ENCODE measurements around the gene CAMK4. TPM values are rescaled to one million over a fixed set of nuclear protein-coding genes. Genes with fewer than 3 reads are reported as not detected.

The CAMK4 gene
- total RNA-seq, 1 experiment from 2014 or later = 6.3 TPM

GRCh38 chr5:111261610-111262009 is 37.4 kb downstream of the CAMK4 start:
- no peaks in the 10 kb centered on the region for H3K79me2 ChIP-seq (ENCODE audit: insufficient read depth, low read length)
- no peaks in the 10 kb centered on the region for H4K20me1 ChIP-seq (ENCODE audit: control insufficient read depth, insufficient read depth, insufficient read length)
- H3K79me1 ChIP-seq (ENCODE audit: insufficient read depth, low read depth, low read length, poor library complexity, severe bottlenecking) = no peaks in the 10 kb centered on the region
- peaks cover 8% of the 10 kb centered on the region; the same call in 1 of the 2 replicates for H3K27me3 ChIP-seq (ENCODE audit: insufficient read depth, low read length)
- no peak overlapping the region for H2BK15ac ChIP-seq (ENCODE audit: low read depth, low read length)
- H3K18ac ChIP-seq (ENCODE audit: insufficient read length, low read depth, low read length) = no peak overlapping the region
- DNase-seq = no peak
- no peak overlapping the region for H3K9ac ChIP-seq (ENCODE audit: extremely low read depth, insufficient read length, low read length)
- Mint-ChIP-seq H3K27me3 (ENCODE audit: low read depth) (peaks cover 19% of the 10 kb centered on the region), H3K4me1 (peaks cover 0 to 3% of the 10 kb centered on the region in 2 experiments; a peak in 2 of 4 replicates), H3K36me3 (ENCODE audit: insufficient read depth in 1 of 3, low read depth in 3 of 3) (peaks cover 0 to 5% (median 0%) of the 10 kb centered on the region in 3 experiments; a peak in 2 of 7 replicates), H3K4me3 (no peak overlapping the region), H3K27ac (no peak overlapping the region), H3K9me3 (peaks cover 8% of the 10 kb centered on the region in 2 experiments; a peak in 4 of 5 replicates)
- H2AFZ ChIP-seq (ENCODE audit: low read length) = no peak overlapping the region
- H2BK12ac ChIP-seq (ENCODE audit: insufficient read length, low read depth, low read length) = no peak overlapping the region
- H3K56ac ChIP-seq (ENCODE audit: insufficient read length, low read depth, low read length) = no peak overlapping the region
- H2AK5ac ChIP-seq (ENCODE audit: insufficient read length, low read length) = no peak overlapping the region
- H3K4ac ChIP-seq (ENCODE audit: low read depth, low read length) = no peak overlapping the region
- no peak overlapping the region for H2BK120ac ChIP-seq (ENCODE audit: low read depth, low read length, poor library complexity, severe bottlenecking)
- no peak overlapping the region for H2BK20ac ChIP-seq (ENCODE audit: low read depth, low read length, poor library complexity, severe bottlenecking)
- TF ChIP-seq CTCF (conservative IDR thresholded peaks at IDR 0.05) = no peak
- no peaks in the 10 kb centered on the region for H3K9me3 ChIP-seq (ENCODE audit: control insufficient read depth, low read depth, low read length)
- H3K14ac ChIP-seq (ENCODE audit: insufficient read depth, low read length) = no peak overlapping the region
- no peak overlapping the region for H3K4me2 ChIP-seq (ENCODE audit: insufficient read depth, insufficient read length, low read length)
- H3T11ph ChIP-seq (ENCODE audit: low read length) = no peak overlapping the region
- no peak overlapping the region for H4K8ac ChIP-seq (replicated peaks; ENCODE audit: insufficient read length, low read depth, low read length)
- H4K5ac ChIP-seq (ENCODE audit: insufficient read length, low read depth, low read length) = no peak overlapping the region
- WGBS (ENCODE audit: extremely low coverage, insufficient read length, low lambda C conversion rate) = no CpG with 5 or more reads among the region's 1 CpG
- H3K23ac ChIP-seq (ENCODE audit: insufficient read length, low read depth, low read length) = no peak overlapping the region
- H2BK5ac ChIP-seq (ENCODE audit: insufficient read length, low read length) = no peak overlapping the region
- no peak overlapping the region for H3K27ac ChIP-seq (ENCODE audit: insufficient read length, low read depth, low read length)
- H4K91ac ChIP-seq (ENCODE audit: insufficient read length, low read depth, low read length) = no peak overlapping the region
- H3K4me1 ChIP-seq (ENCODE audit: insufficient read depth, low read length) = no peaks in the 10 kb centered on the region
- H3K23me2 ChIP-seq (ENCODE audit: insufficient read length, low read depth, low read length, poor library complexity, severe bottlenecking) = no peaks in the 10 kb centered on the region
